Tibial nerve (tissue), 3 donors: ENCODE results near the gene SERPING1.

Experiments
- POLR2A ChIP-seq, 2 donors: fragments of 450-650 bp; IDR thresholded peaks; one replicate each; pipeline ENCODE4 v1.6.1; 2017; ENCODE audit warnings: antibody characterized with exemption in 2 of 2, mild to moderate bottlenecking in 2 of 2, moderate library complexity in 2 of 2
- TF ChIP-seq, protein P1 (sequence below), 5 experiments: fragments of 200-600 bp in 3 of 5; fragments of 450-650 bp in 2 of 5; sonication (generic) in 3 of 5; IDR thresholded peaks; one replicate each; pipeline ENCODE4 v1.5.1; 2016 to 2019; ENCODE audit warnings: antibody characterized with exemption in 5 of 5, mild to moderate bottlenecking in 3 of 5, moderate library complexity in 2 of 5

DNA sequence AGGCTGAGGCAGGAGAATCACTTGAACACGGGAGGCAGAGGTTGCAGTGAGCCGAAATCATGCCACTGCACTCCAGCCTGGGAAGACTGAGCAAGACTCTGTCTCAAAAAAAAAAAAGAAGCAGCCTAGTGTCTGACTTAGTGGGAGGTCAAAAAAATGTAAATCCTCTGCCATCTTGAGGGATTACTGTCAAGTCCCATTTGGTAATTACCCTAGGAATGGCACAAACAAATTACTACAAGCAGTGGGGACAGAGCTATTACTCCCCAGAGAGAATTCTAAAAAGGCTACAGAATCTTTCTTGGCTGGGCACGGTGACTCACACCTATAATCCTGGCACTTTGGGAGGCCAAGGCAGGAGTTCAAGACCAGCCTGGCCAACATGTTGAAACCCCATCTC lies 3.8 kb downstream of the SERPING1 start:
- TF ChIP-seq, protein P1, sequence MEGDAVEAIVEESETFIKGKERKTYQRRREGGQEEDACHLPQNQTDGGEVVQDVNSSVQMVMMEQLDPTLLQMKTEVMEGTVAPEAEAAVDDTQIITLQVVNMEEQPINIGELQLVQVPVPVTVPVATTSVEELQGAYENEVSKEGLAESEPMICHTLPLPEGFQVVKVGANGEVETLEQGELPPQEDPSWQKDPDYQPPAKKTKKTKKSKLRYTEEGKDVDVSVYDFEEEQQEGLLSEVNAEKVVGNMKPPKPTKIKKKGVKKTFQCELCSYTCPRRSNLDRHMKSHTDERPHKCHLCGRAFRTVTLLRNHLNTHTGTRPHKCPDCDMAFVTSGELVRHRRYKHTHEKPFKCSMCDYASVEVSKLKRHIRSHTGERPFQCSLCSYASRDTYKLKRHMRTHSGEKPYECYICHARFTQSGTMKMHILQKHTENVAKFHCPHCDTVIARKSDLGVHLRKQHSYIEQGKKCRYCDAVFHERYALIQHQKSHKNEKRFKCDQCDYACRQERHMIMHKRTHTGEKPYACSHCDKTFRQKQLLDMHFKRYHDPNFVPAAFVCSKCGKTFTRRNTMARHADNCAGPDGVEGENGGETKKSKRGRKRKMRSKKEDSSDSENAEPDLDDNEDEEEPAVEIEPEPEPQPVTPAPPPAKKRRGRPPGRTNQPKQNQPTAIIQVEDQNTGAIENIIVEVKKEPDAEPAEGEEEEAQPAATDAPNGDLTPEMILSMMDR (IDR thresholded peaks at IDR 0.05): no peak
- no peak for TF ChIP-seq POLR2A (IDR thresholded peaks at IDR 0.05)
